Stimulated activated naive CD4-positive, alpha-beta T cell treated with Interleukin-2 at 50 U/mL for 16 hours (primary cell): ENCODE measurements around the gene TSPAN9.

ENCODE experiments used
- DNase-seq: peaks from one replicate; lab custom pipeline; 2025; lab: John Stamatoyannopoulos, UW

TSPAN9 gene

DNA sequence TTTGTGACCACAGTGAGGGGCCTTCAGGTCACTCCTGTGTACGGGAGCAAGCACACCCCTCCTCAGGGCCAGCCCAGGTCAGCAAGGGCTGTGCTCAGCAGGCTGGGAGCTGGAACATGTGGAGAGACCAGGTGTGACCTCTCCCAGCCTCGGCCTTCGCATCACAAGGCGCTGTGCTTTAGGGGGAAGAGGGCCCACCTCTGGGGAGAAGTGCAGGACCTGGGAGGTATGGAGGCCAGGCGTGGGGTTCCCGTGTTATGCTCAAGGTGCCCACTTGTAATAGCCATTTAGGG is 219.2 kb downstream of the TSPAN9 start:
- DNase-seq = no peak

DNA sequence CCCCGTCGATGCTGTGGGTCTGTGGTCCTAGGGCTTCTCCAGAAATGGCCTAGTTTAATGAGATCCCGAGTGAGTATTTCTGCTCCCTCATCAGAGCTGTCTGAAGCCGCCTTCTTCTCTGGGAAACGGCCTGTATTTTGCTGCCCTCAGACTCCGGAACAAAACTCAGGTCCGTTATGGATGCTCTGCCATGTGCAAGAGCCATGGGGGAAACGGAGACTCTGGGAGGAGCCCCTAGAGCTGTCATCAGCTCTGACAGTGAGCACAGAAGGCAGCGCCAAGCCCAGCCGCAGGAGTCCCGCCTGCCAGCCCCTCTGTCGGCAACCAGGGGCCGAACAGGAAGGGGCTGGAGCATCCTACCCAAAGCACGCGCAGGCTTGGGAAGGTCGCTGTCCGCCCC is 221.4 kb downstream of the TSPAN9 start:
- DNase-seq = no peak

DNA sequence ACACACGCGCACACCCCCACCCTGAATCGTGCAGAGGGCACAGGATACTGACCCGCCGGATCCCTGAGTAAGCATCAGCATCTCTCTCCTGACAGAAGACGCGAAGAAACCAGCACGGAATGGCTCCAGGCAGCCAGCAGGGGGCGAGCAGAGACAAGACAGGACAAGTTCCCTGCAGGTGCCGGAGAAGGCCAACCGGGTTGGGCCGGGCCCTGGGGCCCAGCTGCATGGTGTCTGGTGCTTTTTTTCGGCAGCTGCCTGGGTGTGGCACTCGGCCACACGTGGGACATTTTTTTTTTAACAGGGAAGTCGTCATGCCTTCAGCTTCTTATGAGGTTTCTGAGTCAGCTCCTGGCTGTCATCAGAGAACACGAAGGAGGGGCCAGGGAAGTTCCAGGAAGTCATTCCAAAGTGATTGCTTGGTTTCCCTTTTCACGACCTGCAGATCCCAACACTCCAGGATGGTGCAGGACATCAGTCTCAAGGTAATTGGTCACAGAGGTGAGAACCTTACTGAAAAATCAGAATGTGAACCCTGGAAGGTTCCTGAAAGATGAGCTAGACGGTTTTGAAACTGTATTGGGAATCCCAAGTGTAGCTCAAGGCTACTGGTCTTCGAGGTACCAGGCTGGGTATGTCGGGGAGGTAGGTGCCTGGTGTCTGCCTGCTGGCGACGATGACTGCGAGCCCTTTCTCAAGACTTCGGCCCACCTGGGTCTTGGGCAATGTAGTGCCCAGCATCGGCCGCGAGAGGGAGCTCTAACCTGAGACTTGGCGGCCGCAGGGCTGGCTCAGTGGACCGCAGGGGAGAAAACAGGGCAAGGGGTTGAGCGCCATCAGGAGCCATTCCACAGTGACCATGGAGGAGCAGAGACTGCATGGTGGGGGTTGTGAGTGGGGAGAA is 223.0 kb downstream of the TSPAN9 start:
- DNase-seq = peak; percentile 71

DNA sequence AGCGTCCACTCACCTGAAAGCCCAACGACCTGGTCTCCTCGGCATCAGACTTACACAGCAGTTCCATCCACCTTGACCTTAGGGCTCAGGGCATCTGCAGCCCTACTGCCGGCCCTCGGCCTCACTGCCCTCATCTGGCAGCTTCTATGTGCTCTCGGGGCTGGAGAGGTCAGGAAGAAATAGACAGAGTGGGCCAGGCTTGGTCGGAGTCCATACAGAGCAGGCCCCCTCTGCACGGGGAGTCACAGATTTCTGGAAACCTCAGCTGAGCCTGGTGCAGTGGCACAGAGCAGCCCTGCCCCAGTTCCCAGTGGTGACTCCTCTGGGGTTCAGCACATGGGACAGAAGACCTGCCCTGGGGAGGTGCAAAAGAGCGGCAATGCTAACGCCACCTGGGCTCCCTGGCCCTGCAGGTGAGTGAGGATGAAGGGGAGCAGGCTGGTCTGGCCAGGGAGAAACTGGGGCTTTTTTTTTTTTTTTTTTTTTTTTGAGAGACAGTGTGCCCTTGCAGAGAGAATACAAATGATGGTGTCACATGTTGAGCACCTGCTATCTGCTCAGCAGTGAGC is 223.7 kb downstream of the TSPAN9 start:
- DNase-seq = no peak

DNA sequence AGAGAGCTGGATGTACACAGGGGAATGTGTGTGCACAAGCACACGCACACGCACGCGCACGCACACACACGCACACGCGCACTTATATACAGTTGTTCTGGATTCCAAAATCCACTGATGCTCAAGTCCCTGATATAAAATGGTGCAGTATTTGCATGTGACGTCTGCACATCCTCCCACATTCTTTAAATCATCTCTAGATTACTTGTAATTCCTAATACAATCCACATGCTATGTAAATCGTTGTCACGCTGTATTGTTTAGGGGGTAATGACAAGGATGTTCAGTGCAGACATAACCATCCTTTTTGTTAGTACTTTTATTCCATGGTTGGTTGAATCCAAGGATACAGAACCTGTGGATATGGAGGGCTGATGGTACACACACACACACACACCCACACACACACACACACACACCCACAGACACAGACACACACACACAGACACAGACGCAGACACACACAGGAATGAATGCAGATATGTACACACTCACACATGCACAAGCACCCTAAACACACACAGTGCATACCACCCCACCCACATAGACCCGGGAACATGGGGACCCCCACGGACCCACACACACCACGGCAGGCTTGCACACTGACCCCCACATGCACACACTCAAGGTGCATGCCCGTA is 225.3 kb downstream of the TSPAN9 start:
- DNase-seq = no peak

DNA sequence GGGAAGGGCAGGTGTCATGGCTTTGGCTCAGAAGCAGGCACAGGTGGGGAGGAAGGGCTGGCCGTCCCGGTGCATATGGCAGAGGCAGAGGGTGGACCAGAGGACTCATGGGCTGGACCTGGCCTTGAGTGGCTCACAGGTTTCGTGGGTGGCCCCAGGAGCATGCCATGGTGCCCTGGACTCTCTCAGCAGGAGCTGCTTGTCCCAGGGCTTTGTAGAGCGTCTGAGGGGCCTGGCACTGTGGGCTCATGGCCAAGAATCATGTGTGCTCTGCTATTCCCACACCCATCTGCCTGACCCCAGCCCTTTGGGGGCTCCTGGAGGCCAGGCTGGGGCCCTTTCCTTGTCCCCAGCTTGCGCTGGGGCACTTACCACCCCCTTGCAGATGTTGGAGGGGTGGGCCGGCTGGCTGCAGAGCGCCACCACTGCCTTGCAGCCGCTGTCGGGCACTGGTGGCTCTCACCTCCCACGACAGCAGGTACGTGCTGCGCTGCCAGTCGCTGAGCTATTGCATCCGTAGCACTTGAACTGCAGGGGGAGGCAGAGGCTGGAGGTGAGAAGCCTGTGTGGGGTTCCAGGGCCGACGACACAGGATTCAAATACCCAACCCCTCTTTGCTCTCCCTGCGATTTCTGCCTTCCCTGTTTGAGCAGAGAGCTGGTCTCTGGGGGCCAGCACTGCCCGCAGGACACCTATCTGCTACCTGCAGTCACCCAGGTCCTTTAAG is 226.4 kb downstream of the TSPAN9 start:
- DNase-seq = no peak

DNA sequence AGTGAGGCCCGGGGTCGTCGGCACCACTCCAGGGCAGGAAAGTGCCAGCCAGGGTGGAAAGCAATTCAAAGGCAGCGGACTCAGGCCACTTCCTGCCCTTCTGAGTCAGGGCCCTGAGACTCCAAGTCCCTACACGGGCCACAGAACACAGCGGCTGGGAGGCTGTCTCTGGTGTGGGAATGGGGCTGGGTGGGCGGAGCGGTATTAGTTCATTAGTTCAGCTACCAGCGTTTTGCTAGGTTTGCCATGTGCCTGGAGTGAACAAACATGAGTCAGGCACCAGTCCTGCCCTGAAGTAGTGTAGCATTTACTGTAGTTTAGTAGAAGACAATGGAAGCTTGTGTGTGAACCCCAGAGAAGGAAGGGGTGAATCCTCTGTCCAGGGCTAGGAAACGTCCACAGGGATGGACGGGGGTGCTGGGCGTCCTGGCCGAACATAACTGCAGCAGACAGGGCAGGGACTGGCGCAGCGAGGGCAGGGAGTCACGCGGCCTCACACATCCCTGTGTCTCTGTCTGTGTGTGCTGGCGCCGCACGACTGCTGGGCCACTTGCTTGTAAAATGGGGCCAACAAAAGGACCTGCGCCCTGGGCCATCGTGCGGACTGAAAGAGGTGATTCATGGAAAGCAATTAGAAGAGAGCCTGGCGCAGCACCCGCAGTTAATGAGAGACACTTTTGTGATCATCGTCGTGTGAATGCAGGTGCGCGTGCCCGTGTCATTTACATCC is 227.4 kb downstream of the TSPAN9 start:
- DNase-seq = no peak

DNA sequence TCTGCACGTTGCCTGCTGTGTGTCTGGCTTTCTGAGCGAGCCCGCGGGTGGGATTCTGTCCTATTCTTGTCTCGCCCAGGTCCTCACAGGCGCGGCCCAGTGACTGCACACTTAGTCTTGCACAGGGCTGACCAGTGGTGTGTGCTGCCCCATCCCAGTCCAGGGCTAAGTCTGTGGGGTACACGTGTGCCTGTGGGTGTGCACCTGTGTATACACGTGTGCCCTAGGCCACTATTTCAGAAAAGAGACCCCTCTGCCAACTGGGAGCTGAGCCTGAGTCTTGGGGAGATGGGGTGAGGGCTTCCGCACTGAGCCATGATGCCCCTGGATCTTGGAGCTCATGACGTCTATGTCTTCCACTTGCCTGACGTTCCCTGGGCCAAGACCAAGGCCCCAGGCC is 228.3 kb downstream of the TSPAN9 start:
- no peak for DNase-seq

DNA sequence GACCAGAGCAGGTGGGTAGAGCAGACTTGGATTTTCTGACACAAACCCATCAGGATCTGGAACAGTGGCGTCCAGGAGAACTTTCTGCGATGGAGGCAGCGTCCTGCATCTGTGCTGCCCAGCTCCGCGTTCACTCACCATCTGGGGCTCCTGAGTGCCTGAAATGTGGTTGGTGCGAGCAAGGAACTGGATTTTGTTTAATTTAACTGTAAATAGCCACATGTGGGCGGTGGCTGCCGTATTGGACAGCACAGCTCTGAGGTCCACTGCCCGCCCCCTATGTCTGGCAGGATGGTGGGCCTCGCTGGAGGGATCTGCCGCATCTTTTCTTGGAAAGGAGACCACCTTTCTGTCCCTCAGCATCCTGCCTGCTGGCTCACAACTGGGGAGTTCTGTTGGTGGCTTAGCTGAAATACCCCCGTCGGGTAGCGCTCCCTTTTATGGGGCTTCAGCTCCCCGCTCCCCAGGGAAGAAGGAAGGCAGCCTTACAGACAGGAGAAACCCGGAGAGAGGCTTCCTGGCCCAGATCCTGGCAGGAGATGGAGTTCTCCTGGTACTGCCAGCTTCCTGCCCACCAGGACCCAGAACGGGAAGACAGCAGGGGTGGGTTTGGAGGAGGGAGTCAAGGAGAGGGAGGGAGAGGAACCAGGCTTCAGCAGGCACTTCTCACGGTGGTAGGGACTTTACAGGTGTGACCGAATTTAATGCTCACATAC is 228.9 kb downstream of the TSPAN9 start:
- no peak for DNase-seq

DNA sequence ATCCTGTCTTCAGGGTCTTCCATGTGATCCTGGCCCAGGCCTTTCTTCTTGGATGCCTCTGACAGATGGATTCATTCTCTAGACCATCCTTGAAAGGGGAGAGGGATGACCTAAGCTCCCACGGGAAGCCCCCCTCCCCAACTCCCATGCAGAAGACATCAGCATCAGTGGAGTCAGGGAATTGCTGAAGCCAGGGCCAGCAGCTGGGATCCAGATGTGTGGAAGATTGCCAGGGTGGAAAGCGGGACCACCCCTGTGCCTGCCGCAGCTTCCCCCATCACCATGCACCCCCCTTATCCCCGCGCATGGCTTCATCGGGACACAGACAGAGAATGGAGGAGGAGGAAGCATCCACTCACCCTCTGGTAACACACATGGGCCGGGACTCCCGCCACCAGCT is 230.2 kb downstream of the TSPAN9 start:
- no peak for DNase-seq

DNA sequence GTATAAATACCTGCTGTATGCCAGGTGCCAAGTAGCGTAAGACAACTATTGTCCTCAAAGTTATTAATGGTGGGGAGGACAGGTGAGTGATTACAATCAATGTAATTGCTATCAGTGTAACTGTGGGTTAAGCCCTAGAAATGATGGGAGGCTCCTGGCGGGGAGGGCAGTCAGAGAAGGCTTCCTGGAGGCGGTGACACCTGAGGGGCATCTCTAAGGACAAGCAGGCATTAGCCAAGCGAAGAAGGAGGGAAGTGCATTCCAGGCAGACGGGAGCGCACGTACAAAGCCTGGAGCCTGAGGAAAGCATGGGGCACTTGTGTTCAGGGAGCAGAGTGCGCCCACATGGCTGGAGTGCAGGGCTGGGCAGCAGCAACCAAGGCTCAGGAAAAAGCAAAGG is 230.9 kb downstream of the TSPAN9 start:
- no peak for DNase-seq

DNA sequence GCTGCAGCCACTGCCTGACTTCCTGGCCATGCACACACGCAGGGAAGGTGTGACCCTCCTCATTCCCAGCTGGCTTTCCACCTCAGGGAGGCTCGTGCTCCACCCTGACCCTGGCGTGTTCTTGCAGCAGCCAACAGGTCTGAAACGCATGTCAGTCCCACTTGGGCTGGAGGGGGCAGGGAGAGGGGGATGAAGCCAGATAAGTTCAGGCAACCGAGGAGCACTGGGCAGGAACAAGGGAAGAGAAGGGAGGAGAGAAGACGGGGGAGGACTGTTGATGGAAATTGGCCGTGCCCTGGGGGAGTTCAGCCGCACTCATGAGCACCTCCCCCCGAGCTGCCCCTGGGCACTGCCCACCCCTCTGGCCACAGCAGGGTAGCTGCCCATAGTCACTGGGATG is 231.4 kb downstream of the TSPAN9 start:
- DNase-seq = no peak

DNA sequence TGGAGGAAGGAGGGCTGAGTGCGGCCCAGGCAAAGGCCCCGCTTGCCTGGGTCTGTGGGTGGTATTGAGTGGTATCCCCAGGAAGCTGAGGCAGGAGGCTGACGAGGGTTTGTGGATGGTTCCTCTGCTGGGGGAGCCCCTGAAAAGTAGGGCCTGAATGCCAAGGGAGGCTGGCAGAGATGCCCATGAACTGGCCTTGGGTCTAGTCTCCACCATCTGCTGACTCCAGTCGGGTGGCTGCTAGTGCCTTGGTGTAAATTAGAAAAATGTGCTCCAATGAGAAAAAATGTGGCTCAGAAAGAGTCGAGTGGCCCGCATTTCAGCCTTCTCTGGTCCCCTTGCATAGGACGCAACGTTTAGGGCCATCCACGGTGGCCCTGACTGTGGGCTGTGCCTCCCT is 232.6 kb downstream of the TSPAN9 start:
- no peak for DNase-seq

DNA sequence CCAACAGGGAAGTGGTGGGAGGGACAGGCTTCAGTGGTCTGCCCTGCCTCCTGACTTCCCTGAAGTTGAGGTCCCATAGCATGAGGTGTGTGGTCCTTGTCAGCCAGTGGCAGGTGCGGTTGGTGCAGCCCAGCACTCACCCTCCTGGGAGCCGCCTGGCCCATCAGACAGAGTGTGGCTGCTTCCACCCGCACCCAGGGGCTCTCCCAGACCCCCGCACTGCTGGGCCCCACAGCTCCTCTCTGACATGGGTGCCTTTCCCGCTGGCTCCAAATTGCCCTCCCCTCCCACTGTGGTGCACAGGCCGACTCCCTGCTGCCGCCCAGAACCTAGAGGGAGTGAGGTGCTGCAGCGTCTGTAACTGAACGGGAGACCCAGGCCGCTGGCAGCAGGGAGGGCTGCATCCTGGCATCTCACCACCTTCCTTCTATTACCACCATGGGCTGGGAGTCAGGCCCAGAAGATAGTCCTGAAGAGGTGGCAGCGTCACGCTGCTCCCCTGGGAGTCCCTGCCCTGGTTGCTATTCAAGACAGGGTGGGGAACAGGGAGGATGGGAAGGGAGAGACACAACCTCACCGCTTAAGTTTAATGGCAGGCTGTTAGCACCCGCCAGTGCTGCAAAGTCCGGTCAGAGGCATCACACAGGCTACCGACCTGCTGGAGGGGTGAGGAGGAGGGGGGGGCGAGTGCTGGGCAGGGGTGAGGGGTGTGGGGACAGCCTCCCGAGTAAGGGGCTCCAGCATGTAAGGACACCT is 233.3 kb downstream of the TSPAN9 start:
- no peak for DNase-seq

DNA sequence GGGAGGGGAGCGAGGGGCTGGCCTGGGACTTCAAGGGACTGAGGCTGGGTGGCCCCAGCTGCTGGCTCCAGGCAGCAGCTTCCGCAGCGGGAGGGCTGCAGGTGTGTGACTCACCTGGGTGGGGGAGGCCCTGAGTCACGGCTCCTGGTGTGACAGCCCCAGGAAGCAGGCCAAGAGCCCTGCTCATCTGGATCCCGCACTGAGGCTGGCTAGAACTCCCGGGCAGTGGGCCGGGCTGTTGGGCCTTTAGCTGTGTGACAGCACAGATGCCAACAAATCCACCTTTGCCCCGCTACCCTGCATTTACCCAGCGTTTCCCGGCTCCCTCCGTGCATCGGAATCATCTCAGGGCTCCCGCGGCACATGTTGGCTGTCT is 233.8 kb downstream of the TSPAN9 start:
- no peak for DNase-seq

DNA sequence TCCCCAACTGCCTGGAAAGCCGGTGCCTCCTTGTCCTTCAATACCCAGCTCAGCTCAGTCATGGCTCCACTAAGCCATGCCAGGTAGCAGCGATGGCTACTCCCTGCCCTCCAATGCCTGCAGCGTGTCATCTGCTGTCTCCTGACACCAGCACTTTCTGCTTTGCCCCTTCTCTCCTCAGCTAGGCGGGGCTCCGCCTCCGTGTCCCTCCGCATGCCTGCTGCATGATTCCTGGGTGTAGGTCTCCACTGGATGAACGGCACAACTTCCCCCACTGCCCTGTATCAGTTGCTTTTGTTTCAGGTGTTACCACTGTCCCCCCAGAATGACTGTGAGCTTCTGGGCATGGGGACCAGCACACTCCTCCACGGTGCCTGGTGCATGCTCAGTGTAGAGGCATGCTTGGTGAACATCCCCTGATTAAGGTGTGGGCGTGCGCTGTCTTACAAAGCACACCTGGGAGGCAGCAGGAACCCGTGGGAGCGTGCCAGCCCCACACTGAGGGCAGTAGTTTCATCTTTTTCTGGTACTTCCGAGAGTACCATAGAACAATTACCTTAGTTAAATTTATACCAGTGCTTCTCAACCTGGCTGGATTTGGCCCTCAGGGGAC is 234.4 kb downstream of the TSPAN9 start:
- DNase-seq = no peak

DNA sequence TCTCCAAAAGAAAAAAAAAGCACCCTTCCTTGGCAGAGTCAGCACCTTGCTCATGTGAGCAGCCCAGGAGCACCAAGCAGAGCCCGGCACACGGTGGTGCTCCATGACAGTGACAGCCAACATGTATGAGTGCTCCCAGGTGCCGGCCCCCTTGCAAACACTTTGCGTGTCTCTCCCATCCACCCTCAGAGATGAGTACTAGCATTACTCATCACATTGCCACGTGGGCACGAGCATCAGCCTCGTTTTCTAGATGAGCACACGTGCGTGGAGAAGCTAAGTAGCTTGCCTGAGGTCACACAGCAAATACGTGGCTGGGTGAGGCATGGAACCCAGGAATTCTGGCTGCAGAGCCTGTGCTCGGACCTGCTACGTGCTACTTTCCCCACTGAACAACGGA is 235.9 kb downstream of the TSPAN9 start:
- DNase-seq = no peak

DNA sequence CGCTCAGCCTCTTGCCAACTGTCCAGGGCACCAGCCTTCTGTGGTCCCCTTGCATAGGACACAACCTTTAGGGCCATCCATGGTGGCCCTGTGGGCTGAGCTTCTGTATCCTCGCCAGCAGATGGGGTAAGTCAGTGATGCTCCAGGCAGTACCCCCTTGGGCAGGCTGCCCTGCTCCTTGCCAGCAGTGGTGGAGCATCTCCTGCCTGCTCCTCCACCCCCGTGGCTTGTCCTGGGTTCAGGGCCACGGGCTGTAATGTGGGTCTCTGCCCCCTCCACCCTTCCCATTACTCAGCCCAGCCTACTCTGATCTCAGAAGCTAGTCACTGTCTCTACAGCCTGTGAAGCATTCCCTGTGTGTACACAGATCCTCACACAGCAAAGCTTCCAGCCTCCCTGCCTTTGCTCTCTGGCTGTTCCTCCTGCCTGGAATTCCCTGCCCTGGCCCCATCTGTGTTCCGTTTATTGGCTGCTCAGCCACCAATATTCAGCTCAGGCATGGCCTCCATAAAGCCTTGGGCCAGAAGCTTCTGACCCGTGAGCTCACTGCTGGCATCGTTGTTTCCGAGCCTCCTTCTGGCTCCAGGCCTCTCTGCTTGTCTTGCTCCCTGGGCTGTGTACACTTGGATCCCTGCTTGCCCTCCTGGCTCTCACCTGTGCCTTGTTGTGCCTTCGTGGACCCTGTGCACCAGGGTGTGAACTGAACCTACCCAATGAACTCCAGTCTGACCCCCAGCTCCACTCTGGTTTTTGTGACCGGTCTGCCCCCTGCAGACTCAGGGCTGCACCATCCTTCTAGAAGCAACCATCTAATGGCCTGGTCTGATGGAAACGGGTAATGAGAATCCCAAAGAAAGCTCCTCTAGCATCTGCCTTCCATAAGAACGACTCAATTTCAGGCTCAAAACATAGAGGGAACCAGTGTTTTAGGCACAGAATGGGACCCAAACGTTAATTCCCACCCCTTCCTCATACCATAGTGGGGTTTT is 236.8 kb downstream of the TSPAN9 start:
- DNase-seq = no peak

DNA sequence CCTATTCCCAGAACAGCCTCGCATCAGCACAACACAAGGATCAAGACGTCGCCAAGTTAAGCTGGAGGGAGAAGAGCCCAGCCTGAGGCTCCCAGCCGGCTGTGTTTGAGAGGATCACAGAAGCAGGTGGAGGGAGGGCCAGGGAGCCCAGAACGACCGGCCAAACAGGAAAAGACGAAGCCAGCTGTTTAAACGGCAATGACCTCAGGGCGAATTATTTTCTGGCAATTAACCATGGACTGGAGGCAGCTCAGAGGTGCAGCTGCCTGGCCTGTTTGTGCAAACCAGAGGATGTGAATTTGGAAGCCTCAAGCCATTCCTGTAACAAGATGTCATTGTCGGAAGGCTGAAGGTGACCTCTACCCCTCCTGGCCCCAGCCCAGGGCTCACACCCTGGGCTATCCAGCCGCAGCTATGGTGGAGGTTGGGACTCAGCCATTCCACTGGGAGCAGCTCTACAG is 238.1 kb downstream of the TSPAN9 start:
- no peak for DNase-seq
